Stimulated activated CD8-positive, alpha-beta memory T cell treated with anti-CD3 and anti-CD28 coated beads, Interleukin-7, amount 100 ng/mL, for 4 hours (primary cell): ENCODE results near the gene PRKCB.
"Not testable (repeated sequence)": the region's sequence is repeated elsewhere in the genome, so short reads cannot be mapped to it uniquely, and the experiment has no call there.

ENCODE experiments used
- DNase-seq, 2 donors: peaks; one replicate each; pipeline ENCODE4 v3.0.0-alpha.2; 2020; ENCODE audit warnings: low read depth in 2 of 2

PRKCB gene

DNA sequence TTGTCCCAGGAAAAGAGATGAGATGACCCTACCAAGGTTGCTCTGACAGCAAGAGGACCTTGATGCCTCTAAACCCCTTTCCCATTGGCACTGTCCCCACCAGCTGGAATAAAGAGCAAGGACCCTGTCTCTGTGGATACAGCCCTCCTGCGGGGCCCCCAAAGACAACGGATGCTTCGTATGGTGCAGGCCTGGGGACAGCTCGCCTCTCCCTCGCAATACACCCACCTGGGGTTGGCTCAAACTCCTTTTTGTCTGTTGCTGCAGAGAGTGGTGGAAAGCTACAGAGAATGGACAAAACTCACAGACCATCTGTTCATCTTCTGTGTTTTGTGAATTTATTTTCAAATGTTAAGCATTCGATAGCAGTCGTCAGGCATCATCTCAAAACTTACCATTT lies 392.7 kb downstream of the PRKCB start:
- DNase-seq, result no peak

DNA sequence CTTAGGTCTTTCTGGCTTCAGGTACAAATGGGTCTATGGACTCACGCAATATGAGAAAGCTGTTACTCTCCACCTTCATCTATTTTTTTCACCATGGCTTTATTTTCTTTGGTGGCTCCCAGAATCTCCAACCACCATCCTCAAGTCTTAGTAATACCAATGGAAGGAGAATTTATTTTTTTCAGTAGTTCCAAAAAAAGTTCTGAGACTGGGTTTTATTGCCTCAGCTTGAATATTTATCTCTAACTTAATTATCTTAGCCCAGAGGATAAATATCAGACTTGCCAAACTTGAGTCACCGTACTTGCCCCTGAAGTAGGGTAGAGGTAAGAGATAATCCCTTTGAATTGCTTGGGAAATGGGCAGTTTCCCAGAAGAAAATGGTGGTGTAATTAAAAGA lies 397.2 kb downstream of the PRKCB start:
- no peak for DNase-seq

DNA sequence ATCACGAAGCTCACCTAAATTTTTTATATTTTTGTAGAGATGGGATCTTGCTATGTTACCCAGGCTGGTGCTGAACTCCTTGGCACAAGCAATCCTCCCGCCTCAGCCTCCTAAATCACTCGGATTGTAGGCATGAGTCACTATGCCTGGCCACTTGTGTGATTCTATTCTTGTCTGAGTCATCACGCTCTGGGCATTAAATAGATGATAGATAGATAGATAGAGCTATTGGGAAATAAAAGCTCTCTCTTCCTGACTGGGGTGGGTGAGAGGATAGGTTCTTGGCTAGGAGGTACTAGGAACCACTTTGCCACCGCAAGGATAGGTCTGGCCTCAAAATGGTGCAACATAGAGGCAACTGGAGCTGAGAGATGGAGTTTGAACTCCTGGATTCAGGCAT lies 399.0 kb downstream of the PRKCB start:
- DNase-seq, result no peak

DNA sequence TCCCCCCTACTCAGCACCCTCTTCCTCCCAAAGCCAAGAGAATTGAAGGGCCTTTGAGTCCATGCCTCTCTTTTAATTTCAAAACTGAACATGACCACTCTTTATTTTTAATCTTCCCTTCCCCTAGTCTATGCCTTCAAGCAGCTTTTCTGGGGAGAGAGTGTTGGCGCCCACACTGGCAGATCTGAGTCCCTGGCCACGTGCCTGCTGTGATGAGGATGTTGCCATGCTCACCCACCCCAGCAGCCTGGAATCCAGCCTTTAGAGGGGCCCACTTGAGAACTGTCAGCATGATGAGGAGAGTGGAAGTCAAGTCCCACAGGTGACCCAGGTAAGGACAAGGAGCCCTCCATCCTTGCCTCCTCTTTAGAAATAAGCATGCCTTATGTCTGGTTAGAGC lies 400.0 kb downstream of the PRKCB start:
- DNase-seq, result no peak

DNA sequence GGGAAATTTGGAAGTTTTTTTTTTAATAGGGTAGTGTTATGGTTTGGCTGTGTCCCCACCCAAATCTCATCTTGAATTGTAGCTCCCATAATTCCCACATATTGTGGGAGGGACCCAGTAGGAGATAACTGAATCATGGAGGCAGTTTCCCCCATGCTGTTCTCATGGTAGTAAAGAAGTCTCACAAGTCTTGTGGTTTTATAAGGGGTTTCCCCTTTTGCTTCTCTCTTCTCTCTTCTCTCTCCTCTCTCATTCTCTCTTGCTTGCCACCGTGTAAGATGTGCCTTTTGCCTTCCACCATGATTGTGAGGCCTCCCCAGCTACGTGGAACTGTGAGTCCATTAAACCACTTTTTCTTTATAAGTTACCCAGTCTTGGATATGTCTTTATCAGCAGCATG lies 403.1 kb downstream of the PRKCB start:
- not testable (repeated sequence) for DNase-seq

DNA sequence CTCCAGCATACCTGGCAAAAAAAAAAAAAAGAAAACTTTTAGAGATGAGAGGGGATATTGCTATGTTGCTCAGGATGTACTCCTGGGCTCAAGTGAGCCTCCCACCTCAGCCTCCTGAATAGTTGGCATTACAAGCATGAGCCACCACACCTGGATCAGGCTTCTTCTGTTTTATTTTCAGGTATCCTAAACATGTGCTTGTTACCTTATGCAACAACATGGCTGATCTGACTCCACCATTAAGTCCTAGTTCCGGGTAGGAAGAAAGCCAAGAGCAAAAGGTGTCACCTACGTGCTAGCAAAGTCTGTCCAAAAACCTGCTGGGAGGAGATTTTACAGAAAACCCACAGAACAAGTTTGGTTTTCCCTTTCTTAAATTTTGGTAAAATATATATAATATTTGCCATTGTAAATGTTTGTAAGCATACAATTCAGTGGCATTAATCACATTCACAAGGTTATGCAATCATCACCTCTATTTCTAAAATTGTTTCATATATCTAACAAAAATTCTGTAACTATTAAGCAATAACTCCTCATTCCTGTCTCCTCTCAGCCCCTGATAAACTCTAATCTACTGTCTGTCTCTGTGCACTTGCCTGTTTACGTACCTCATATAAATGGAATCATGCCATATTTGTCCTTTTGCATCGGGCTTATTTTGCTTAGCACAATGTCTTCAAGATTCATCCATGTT lies 411.3 kb downstream of the PRKCB start:
- DNase-seq, result no peak

DNA sequence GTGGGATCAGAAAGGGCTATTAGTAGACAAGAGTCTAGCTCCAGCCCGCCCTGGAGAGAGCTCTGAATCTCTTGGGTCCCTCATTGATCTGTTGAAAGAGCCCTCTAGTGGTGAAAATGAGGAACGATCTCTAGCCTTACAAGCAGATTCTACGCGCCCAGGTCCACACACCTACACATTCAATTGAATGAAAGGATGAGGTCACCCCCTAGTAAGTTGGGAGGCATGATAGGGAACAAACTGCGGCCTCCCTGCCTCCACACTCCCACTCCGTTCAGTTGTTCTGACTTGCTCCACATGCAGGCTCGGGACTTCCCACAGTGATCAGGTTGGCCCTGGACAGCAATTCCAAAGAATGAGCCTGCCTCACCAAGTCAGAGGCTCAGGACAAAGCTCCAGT lies 417.4 kb downstream of the PRKCB start:
- DNase-seq, result peak in 1 of 2 donors; percentile 3

DNA sequence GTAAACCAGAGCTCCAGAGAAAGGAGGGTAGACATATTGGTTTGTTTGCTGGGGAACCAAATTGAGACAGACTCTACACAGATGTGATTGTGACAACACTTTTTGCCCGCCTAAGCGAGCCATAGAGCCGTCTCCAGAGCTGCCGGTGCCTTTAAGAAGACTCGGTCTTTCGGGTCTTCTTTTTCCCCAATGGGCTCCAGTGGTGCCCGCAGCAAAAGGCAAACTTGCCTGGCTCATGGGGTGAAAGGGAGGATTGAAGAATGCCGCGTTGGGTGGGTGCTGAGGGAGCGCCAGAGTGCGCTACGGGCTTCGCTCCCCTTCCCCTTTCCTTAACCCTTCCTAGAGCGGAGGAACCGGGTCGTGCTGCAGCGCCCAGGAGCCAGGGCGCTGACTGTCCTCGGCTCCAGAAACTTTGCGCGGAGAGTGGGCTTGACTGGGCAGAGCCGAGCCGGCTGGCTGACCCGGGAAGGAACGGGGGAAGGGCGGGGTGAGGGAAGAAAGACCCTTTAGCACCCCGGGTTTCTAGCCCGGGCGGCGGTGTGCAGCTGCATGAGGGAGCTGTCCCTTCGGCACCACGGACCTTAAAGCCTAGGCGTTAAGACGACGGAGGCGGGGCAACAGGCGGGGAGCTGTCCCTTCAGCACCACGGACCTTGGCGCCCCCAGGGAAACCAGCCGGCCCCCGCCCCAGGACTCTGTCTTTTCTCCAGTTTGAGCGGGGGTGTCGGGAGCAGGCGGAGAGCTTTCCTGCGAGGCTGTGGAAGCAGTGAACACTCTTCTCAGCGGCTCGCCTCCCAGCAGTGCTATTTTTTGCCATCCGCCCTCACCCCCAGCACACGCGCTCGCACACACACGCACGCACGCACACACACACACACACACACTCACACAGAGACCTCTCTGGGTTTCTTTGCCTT lies 419.9 kb downstream of the PRKCB start, which contains the start of gene CACNG3:
Gene CACNG3 (plus strand): TSS at position 880 of the 916 bp plus-strand sequence. CDS start 420 bp downstream, outside the sequence.
- DNase-seq, result peak in 1 of 2 donors; percentile 11

DNA sequence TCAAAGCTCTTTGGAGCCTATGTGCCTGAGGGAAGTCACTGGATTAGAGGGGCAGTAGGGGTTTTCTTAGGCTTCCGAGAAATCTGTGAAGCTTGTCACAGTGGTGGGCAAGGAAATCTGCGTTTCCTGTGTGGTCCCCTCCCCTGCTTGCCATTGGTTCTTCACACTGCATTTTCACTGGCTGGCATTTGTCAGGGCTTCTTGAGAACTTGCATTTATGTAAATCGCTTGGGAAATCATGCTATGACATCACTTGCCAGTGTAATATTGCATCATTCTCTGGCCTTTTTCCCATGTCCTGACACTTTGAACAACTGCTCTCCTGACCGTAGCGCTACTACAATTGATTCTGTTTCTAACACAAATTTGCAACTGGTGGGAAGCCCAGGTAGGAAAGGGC lies 422.2 kb downstream of the PRKCB start:
- DNase-seq, result no peak

DNA sequence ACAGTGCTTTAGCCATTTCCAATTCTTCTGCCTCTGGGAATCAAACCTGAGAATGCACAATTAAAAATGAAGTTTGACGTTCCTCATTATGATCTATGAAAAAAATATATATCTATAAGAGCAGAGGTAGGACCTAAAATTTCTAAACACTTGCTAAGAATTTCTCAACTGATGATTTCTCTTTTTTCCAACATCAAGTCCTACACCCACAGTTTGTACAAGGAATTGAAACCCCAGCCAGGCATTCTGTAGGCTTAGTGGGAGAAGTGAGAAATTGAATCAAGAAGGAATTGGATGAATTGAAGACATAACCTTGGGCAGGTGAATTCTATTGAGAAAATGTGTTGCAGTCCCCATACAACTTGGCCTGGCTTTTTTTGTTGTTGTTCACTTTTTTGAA lies 423.0 kb downstream of the PRKCB start:
- DNase-seq, result no peak

DNA sequence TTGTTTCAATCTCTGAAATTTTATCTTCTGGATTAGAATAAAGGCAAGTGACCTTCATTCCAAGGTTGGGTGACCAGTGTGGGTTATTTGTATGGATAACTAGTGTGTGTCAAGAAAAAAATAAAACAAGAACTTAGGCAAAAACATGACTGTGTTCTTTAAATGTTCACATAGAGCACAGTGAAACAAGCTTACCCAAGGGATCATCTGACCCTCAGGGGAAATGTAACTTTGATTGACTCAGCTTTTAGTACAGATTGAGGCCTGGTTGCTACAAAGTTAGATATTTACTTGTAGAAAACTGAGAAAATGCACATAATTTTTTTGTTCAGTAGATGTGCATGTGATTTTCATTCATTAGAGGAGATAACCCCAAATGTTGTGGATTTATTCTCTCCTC lies 427.0 kb downstream of the PRKCB start:
- DNase-seq, result no peak
